Activated T-helper 9 cell treated with anti-CD3 and anti-CD28 coated beads, Interleukin-2, amount 50 U/mL, for 16 hours (primary cell): Measurements from ENCODE around the gene SNX4.

Source experiments
- DNase-seq: peaks from one replicate; pipeline ENCODE4 v3.0.0-alpha.2; 2020; ENCODE audit warnings: low read depth

Gene SNX4

GRCh38 chr3:125403789-125404188 lies 116.2 kb downstream of the SNX4 start:
- no peak for DNase-seq

- no peak for DNase-seq
Measured at GRCh38 chr3:125402639-125403038, 117.4 kb downstream of the SNX4 start.

GRCh38 chr3:125401402-125401801 lies 118.6 kb downstream of the SNX4 start:
- DNase-seq: no peak

GRCh38 chr3:125398952-125399351 lies 121.0 kb downstream of the SNX4 start:
- no peak for DNase-seq
